H1 (cell line): ENCODE measurements around the gene MYO15A. TPM values are rescaled to one million over a fixed set of nuclear protein-coding genes. Genes with fewer than 3 reads are reported as not detected.

ENCODE experiments used
- CTCF ChIA-PET: fragments of 300-600 bp; sonication (Branson Sonifier 250); formaldehyde crosslinking; loops from one replicate; lab custom pipeline; 2021; ENCODE audit not compliant: partially characterized antibody; lab: Charles Lee
- POLR2A ChIA-PET: fragments of 300-600 bp; sonication (Branson Sonifier 250); formaldehyde crosslinking; loops from one replicate; lab custom pipeline; 2021; ENCODE audit warnings: inconsistent platforms; ENCODE audit not compliant: partially characterized antibody; lab: Charles Lee
- DNase-seq, 2 experiments: peaks; one replicate each; pipeline versions ENCODE4 v3.0.0 to v3.0.0-alpha.2; 2010 to 2022; ENCODE audit warnings: low spot score in 2 of 2, low read depth in 1 of 2, mixed read lengths in 1 of 2
- FAIRE-seq: peaks from 2 replicates; lab custom pipeline; 2011; peaks lifted over from hg19 to GRCh38; lab: Jason Lieb, UNC
- H2AFZ ChIP-seq: 2 replicates; pipeline ENCODE4 v1.8.1; 2012; ENCODE audit warnings: low read length, inconsistent platforms
- H2AK5ac ChIP-seq: 2 replicates; pipeline ENCODE4 v1.6.1; 2013; ENCODE audit warnings: low read depth, low read length
- H2BK120ac ChIP-seq: replicated peaks from 2 replicates; pipeline ENCODE3; 2013; ENCODE audit warnings: low read depth, low read length, inconsistent platforms
- H2BK12ac ChIP-seq: 2 replicates; pipeline ENCODE4 v1.6.1; 2013; ENCODE audit warnings: low read depth, low read length
- H2BK15ac ChIP-seq: 2 replicates; pipeline ENCODE4 v1.6.1; 2013; ENCODE audit warnings: low read length
- H2BK20ac ChIP-seq: 2 replicates; pipeline ENCODE4 v1.6.1; 2013; ENCODE audit warnings: low read length
- H2BK5ac ChIP-seq: 2 replicates; pipeline ENCODE4 v1.6.1; 2013; ENCODE audit warnings: low read depth, low read length
- H3K14ac ChIP-seq: 2 replicates; pipeline ENCODE4 v1.6.1; 2013; ENCODE audit warnings: inconsistent platforms; ENCODE audit not compliant: insufficient read length
- H3K18ac ChIP-seq: 2 replicates; pipeline ENCODE4 v1.6.1; 2013; ENCODE audit warnings: low read length; ENCODE audit errors: extremely low read depth
- H3K23ac ChIP-seq: 2 replicates; pipeline ENCODE4 v1.6.1; 2013; ENCODE audit warnings: inconsistent platforms; ENCODE audit not compliant: insufficient read length
- H3K23me2 ChIP-seq: 2 replicates; pipeline ENCODE4 v1.6.1; 2013; ENCODE audit warnings: low read depth, low read length
- H3K27ac ChIP-seq: 2 replicates; pipeline ENCODE4 v1.6.1; 2011; ENCODE audit warnings: low read depth, low read length, inconsistent platforms
- H3K27me3 ChIP-seq, 4 experiments: replicated peaks in 1 of 4; 1 replicate in 1 of 4; 2 replicates in 3 of 4; pipeline versions ENCODE4 v1.6.1 to v1.8.1; 2011 to 2013; ENCODE audit warnings: low read length in 3 of 4, mild to moderate bottlenecking in 3 of 4, inconsistent platforms in 2 of 4, mixed read lengths in 2 of 4, moderate library complexity in 1 of 4; ENCODE audit not compliant: control insufficient read depth in 3 of 4, insufficient read depth in 3 of 4; ENCODE audit errors: extremely low read depth in 1 of 4
- H3K36me3 ChIP-seq, 4 experiments: 2 replicates each; pipeline versions ENCODE4 v1.6.1 to v1.8.1; 2011 to 2013; ENCODE audit warnings: mild to moderate bottlenecking in 4 of 4, low read length in 3 of 4, moderate library complexity in 2 of 4, control low read depth in 1 of 4, inconsistent platforms in 1 of 4; ENCODE audit not compliant: insufficient read depth in 4 of 4, control insufficient read depth in 2 of 4
- H3K4ac ChIP-seq: replicated peaks from 2 replicates; pipeline ENCODE3; 2013; ENCODE audit warnings: low read length, low read depth, mixed read lengths, inconsistent platforms; ENCODE audit not compliant: insufficient read length
- H3K4me1 ChIP-seq, 4 experiments: replicated peaks in 1 of 4; 1 replicate in 1 of 4; 2 replicates in 3 of 4; pipeline versions ENCODE4 v1.6.1 to v1.8.1; 2011 to 2013; ENCODE audit warnings: low read length in 3 of 4, inconsistent platforms in 2 of 4, mixed read lengths in 1 of 4; ENCODE audit not compliant: insufficient read depth in 4 of 4, control insufficient read depth in 3 of 4
- H3K4me2 ChIP-seq, 2 experiments: 2 replicates each; pipeline versions ENCODE4 v1.6.1 to v1.8.1; 2011 to 2013; ENCODE audit warnings: low read depth in 2 of 2, low read length in 2 of 2, control low read depth in 1 of 2, inconsistent platforms in 1 of 2, mild to moderate bottlenecking in 1 of 2; ENCODE audit not compliant: insufficient read depth in 1 of 2
- H3K4me3 ChIP-seq, 4 experiments: fragments of 200-600, 300-600 bp in 1 of 4; sonication (generic), shearing (Covaris generic), sonication (Bioruptor Twin) in 1 of 4; 2 replicates each; pipeline versions ENCODE4 v1.5.1 to v1.8.1; 2011 to 2016; ENCODE audit warnings: low read length in 4 of 4, low read depth in 3 of 4, control low read depth in 2 of 4, inconsistent platforms in 2 of 4, mild to moderate bottlenecking in 2 of 4, mixed read lengths in 1 of 4, moderate library complexity in 1 of 4; ENCODE audit not compliant: insufficient read depth in 2 of 4; ENCODE audit errors: extremely low read depth in 1 of 4
- H3K56ac ChIP-seq: replicated peaks from 2 replicates; pipeline ENCODE3; 2013; ENCODE audit warnings: low read depth, mild to moderate bottlenecking, mixed read lengths, low read length, inconsistent platforms; ENCODE audit not compliant: insufficient read length
- H3K79me1 ChIP-seq: 2 replicates; pipeline ENCODE4 v1.6.1; 2013; ENCODE audit warnings: low read depth, low read length, control low read depth
- H3K79me2 ChIP-seq, 2 experiments: 2 replicates each; pipeline versions ENCODE4 v1.6.1 to v1.8.1; 2012 to 2013; ENCODE audit warnings: low read length in 2 of 2, mild to moderate bottlenecking in 2 of 2, inconsistent platforms in 1 of 2; ENCODE audit not compliant: insufficient read depth in 2 of 2, control insufficient read depth in 1 of 2
- H3K9ac ChIP-seq, 4 experiments: replicated peaks in 1 of 4; 1 replicate in 1 of 4; 2 replicates in 3 of 4; pipeline versions ENCODE4 v1.6.1 to v1.8.1; 2011 to 2013; ENCODE audit warnings: low read depth in 3 of 4, low read length in 3 of 4, control low read depth in 2 of 4, mild to moderate bottlenecking in 2 of 4, moderate library complexity in 2 of 4, inconsistent platforms in 1 of 4; ENCODE audit errors: extremely low read depth in 1 of 4
- H3K9me3 ChIP-seq, 2 experiments: 2 replicates each; pipeline versions ENCODE4 v1.6.1 to v1.8.1; 2012 to 2013; ENCODE audit warnings: mild to moderate bottlenecking in 2 of 2, moderate library complexity in 2 of 2, control low read depth in 1 of 2, inconsistent platforms in 1 of 2, low read depth in 1 of 2, low read length in 1 of 2, mixed read lengths in 1 of 2; ENCODE audit not compliant: insufficient read depth in 2 of 2
- H4K20me1 ChIP-seq, 2 experiments: replicated peaks in 1 of 2; 2 replicates each; pipeline versions ENCODE3 to v1.8.1; 2011 to 2013; ENCODE audit warnings: inconsistent platforms in 2 of 2, low read length in 2 of 2, mild to moderate bottlenecking in 1 of 2; ENCODE audit not compliant: insufficient read depth in 2 of 2, control insufficient read depth in 1 of 2
- H4K5ac ChIP-seq: 2 replicates; pipeline ENCODE4 v1.6.1; 2013; ENCODE audit warnings: low read length, low read depth, mixed read lengths, inconsistent platforms; ENCODE audit not compliant: insufficient read length
- H4K8ac ChIP-seq: 2 replicates; pipeline ENCODE4 v1.8.0; 2013; ENCODE audit warnings: mild to moderate bottlenecking, moderate library complexity, low read length, inconsistent platforms; ENCODE audit not compliant: insufficient read depth; ENCODE audit errors: extremely low read depth
- H4K91ac ChIP-seq: replicated peaks from 2 replicates; pipeline ENCODE3; 2013; ENCODE audit warnings: low read length, mixed read lengths, inconsistent platforms; ENCODE audit not compliant: insufficient read length
- ATF2 ChIP-seq: IDR thresholded peaks from 2 replicates; pipeline ENCODE4 v1.6.1; 2012; ENCODE audit warnings: low read length, inconsistent platforms
- CBX8 ChIP-seq: fragments of 300-800, 300-1000 bp; sonication (generic); IDR thresholded peaks from 2 replicates; pipeline ENCODE4 v1.7.1; 2016; ENCODE audit warnings: low read depth, low read length, borderline replicate concordance
- HDAC2 ChIP-seq, 2 experiments: fragments of 300-600 bp in 1 of 2; sonication (generic) in 1 of 2; IDR thresholded peaks; 2 replicates each; pipeline ENCODE4 v1.6.1; 2011 to 2012; ENCODE audit warnings: low read depth in 2 of 2, low read length in 2 of 2, mild to moderate bottlenecking in 2 of 2, moderate library complexity in 2 of 2, borderline replicate concordance in 1 of 2, inconsistent platforms in 1 of 2
- KDM1A ChIP-seq: fragments of 200-600, 300-600 bp; sonication (generic); IDR thresholded peaks from 2 replicates; pipeline ENCODE4 v1.7.1; 2016; ENCODE audit warnings: mild to moderate bottlenecking, low read length, borderline replicate concordance
- NRF1 ChIP-seq: IDR thresholded peaks from 2 replicates; pipeline ENCODE4 v1.6.1; 2011; ENCODE audit warnings: mild to moderate bottlenecking, low read depth, low read length, improper control_type of control experiment
- PHF8 ChIP-seq: fragments of 200-600 bp; sonication (generic); conservative IDR thresholded peaks from 2 replicates; pipeline ENCODE4 v1.7.1; 2012; ENCODE audit warnings: low read depth, mild to moderate bottlenecking, inconsistent platforms, low read length, moderate library complexity
- POLR2AphosphoS5 ChIP-seq: IDR thresholded peaks from 2 replicates; pipeline ENCODE4 v1.6.1; 2011; ENCODE audit warnings: low read depth, low read length
- SIN3A ChIP-seq, 2 experiments: IDR thresholded peaks in 1 of 2; conservative IDR thresholded peaks in 1 of 2; 2 replicates each; pipeline ENCODE4 v1.6.1; 2011 to 2012; ENCODE audit warnings: low read length in 2 of 2, improper control_type of control experiment in 1 of 2, low read depth in 1 of 2, mild to moderate bottlenecking in 1 of 2
- SIRT6 ChIP-seq: IDR thresholded peaks from one replicate; pipeline ENCODE4 v1.7.1; 2012; ENCODE audit warnings: low read length, inconsistent platforms
- TBP ChIP-seq: IDR thresholded peaks from 2 replicates; pipeline ENCODE4 v1.6.1; 2011; ENCODE audit warnings: low read depth, low read length, improper control_type of control experiment
- WGBS, 2 experiments: shearing (Covaris generic) in 1 of 2; methylation state at CpG; one replicate each; pipeline versions ENCODE4 v1.1.6 to v1.1.7; 2013 to 2015; ENCODE audit warnings: low lambda C conversion rate in 2 of 2, mixed read lengths in 2 of 2, inconsistent platforms in 1 of 2, low coverage in 1 of 2, missing lambda C conversion rate in 1 of 2; ENCODE audit not compliant: insufficient replicate concordance in 2 of 2, insufficient coverage in 1 of 2, insufficient read length in 1 of 2; ENCODE audit errors: extremely low coverage in 1 of 2, missing lambda C conversion rate in 1 of 2; 5-methylcytosine and 5-hydroxymethylcytosine counted together
- polyA plus RNA-seq, 7 experiments: library from polyadenylated mRNA; depleted of rRNA in 3 of 7; stranded (reverse) in 5 of 7; unstranded in 2 of 7; fragments of >200 nt in 5 of 7; fragments of 200-250 nt in 2 of 7; gene quantifications; 1 replicate in 5 of 7; 2 replicates in 1 of 7; 4 replicates in 1 of 7; pipeline versions ENCODE4 v1.2.1 to v1.2.3, GENCODE V29; 2011 to 2013; ENCODE audit warnings: missing spikeins in 2 of 7, mixed read lengths in 2 of 7
- total RNA-seq: library from RNA; stranded (reverse); fragmentation: NEBNext Ultra II Directional; extraction: Animal tissue kit (Norgen Biotek cat#: 25700); gene quantifications from 2 replicates; pipeline ENCODE4 v1.2.1, GENCODE V29; 2021

The MYO15A gene
- total and polyA plus RNA-seq, 2 of the 8 experiments (the other 6 are each of a cell fraction or from before 2014, with no cell fraction given), result 1.6 to 4.2 TPM

- H3K79me1 ChIP-seq, result peaks cover 20% of the 10 kb centered on the region
- ChIA-PET POLR2A (interaction anchor here (0.8 to 6.1 kb wide), 27 partner anchors 8 to 145 kb away, joined by 3 to 43 read pairs (median 7); partner anchors contain the start of genes LLGL1, SMCR8 and TOP3A), CTCF (interaction anchor here (0.8 to 4.8 kb wide), 5 partner anchors 14 to 41 kb away, joined by 4 to 53 read pairs (median 4); no protein-coding TSS in a partner anchor)
- no peaks in the 10 kb centered on the region for H3K27me3 ChIP-seq
- H3K36me3 ChIP-seq, result peaks cover 3 to 15% (median 6%) of the 10 kb centered on the region in 4 experiments; a peak in 5 of 8 replicates
- no peak overlapping the region for H2AK5ac ChIP-seq
- no peak overlapping the region for H3K14ac ChIP-seq
- H2AFZ ChIP-seq, result no peak overlapping the region; the same call in 1 of the 2 replicates
- H3K4me1 ChIP-seq, result peaks cover 5 to 25% (median 8%) of the 10 kb centered on the region in 4 experiments
- peak overlapping the region; percentile 69 for H2BK5ac ChIP-seq
- WGBS, 2 experiments, result 1% methylated on average over 32 of the region's 33 CpGs; no CpG with 5 or more reads in 1 of the 2 experiments
- peaks cover 31 to 37% of the 10 kb centered on the region in 2 experiments for H3K79me2 ChIP-seq
- H2BK20ac ChIP-seq, result no peak overlapping the region
- peak overlapping the region; percentile 84 for H4K5ac ChIP-seq
- FAIRE-seq (no peak), DNase-seq (peak in 1 of 2 experiments; percentile 81)
- peak overlapping the region; percentile 31 for H4K91ac ChIP-seq
- peak overlapping the region; percentile 96 for H3K18ac ChIP-seq
- peak overlapping the region; percentile 70 for H3K4ac ChIP-seq
- peaks cover 19 to 29% of the 10 kb centered on the region in 2 experiments for H4K20me1 ChIP-seq
- H3K9ac ChIP-seq, result peak overlapping the region; percentile 41 to 88 (median 82)
- peaks cover 18% of the 10 kb centered on the region for H3K23me2 ChIP-seq
- H3K9me3 ChIP-seq, result no peaks in the 10 kb centered on the region
- H3K27ac ChIP-seq, result peak overlapping the region; percentile 90
- 0 out of 2 replicates have a peak overlapping the region, but pooled peaks have one; percentile 71 for H2BK12ac ChIP-seq
- peak overlapping the region; percentile 68 to 99 for H3K4me2 ChIP-seq
- peak overlapping the region; percentile 52 to 87 (median 80) for H3K4me3 ChIP-seq
- H3K23ac ChIP-seq, result no peak overlapping the region
- no peak overlapping the region for H2BK15ac ChIP-seq
- H4K8ac ChIP-seq, result peak overlapping the region; percentile 92
- H2BK120ac ChIP-seq, result no peak overlapping the region
- peak overlapping the region; percentile 90 for H3K56ac ChIP-seq
- TF ChIP-seq POLR2AphosphoS5 (0 out of 2 replicates have a peak, but pooled peaks have one; percentile 11), KDM1A (no peak), SIN3A (conservative IDR thresholded peaks at IDR 0.05 in 1 of 2, IDR thresholded peaks at IDR 0.05 in 1 of 2; ENCODE audit: low read depth in 1 of 2, low read length in 2 of 2) (0 out of 4 replicates have a peak, but pooled peaks of 1 of the 2 experiments have one; percentile 65), SIRT6 (no peak), ATF2 (peak; percentile 32; the same call in 1 of the 2 replicates), NRF1 (no peak), PHF8 (peak; percentile 72), TBP (peak; percentile 73), CBX8 (no peak), HDAC2 (IDR thresholded peaks at IDR 0.05; ENCODE audit: borderline replicate concordance in 1 of 2, low read depth in 2 of 2, low read length in 2 of 2) (peak in 1 of 2 experiments; percentile 67; a peak in 1 of 4 replicates)
These were observed 74.4 kb downstream of the MYO15A start for GRCh38 chr17:18182978-18183333.
